HCT116 (cell line): ENCODE measurements around the gene TRDMT1. TPM values are rescaled to one million over a fixed set of nuclear protein-coding genes. Genes with fewer than 3 reads are reported as not detected.

ENCODE experiments used
- ATAC-seq: fragments of 200-7000 bp; cut with Tn5 transposase; 2 replicates; pipeline ENCODE4 v1.9.1; 2020; ENCODE audit warnings: mild to moderate bottlenecking, moderate library complexity
- BruUV-seq: library from RNA; stranded (reverse); fragments of 400-500 nt; replicated peaks from 2 replicates; lab custom pipeline; 2021; lab: Mats Ljungman, UMichigan
- CTCF ChIA-PET: fragments of 300-600 bp; sonication (Branson Sonifier 250); formaldehyde crosslinking; loops from one replicate; lab custom pipeline; 2021; ENCODE audit warnings: antibody characterized with exemption; lab: Charles Lee
- POLR2A ChIA-PET: fragments of 300-600, 350-600 bp; sonication (Branson Sonifier 250); formaldehyde crosslinking; loops from one replicate; lab custom pipeline; 2021; ENCODE audit warnings: antibody characterized with exemption; lab: Charles Lee
- RAD21 ChIA-PET, 2 experiments: fragments of 300-600 bp; sonication (Branson Sonifier 250); formaldehyde crosslinking; loops; one replicate each; lab custom pipeline; 2023; ENCODE audit warnings: low total read pairs in 2 of 2; ENCODE audit not compliant: uncharacterized antibody in 2 of 2, unreplicated experiment in 2 of 2, low non-redundant PET in 1 of 2; lab: Charles Lee
- DNase-seq: peaks from one replicate; pipeline ENCODE4 v3.0.0-alpha.2; 2010; ENCODE audit warnings: low read depth, low spot score
- H2AFZ ChIP-seq: fragments of 200-600 bp; shearing (Covaris generic), sonication (generic); 2 replicates; pipeline ENCODE4 v1.6.1; 2017; ENCODE audit warnings: low read depth, mixed run types, mixed read lengths, antibody characterized with exemption, low read length; ENCODE audit not compliant: poor library complexity, severe bottlenecking
- H3K27ac ChIP-seq: 2 replicates; pipeline ENCODE4 v1.5.1; 2012; ENCODE audit warnings: low read depth, low read length
- H3K27me3 ChIP-seq: fragments of 200-600 bp; sonication (generic); 2 replicates; pipeline ENCODE4 v1.6.1; 2016; ENCODE audit warnings: mixed run types, low read length, mixed read lengths; ENCODE audit not compliant: insufficient read depth
- H3K36me3 ChIP-seq, 2 experiments: fragments of 200-500 bp in 1 of 2; fragments of 200-600 bp in 1 of 2; sonication (Bioruptor generic) in 1 of 2; sonication (generic) in 1 of 2; 2 replicates each; pipeline versions ENCODE4 v1.5.1 to v1.6.1; 2014 to 2016; ENCODE audit warnings: low read length in 2 of 2, inconsistent platforms in 1 of 2, mixed read lengths in 1 of 2, mixed run types in 1 of 2; ENCODE audit not compliant: insufficient read depth in 2 of 2, control insufficient read depth in 1 of 2
- H3K4me1 ChIP-seq, 2 experiments: fragments of 200-600 bp in 1 of 2; sonication (generic) in 1 of 2; 2 replicates each; pipeline versions ENCODE4 v1.5.1 to v1.6.1; 2012 to 2017; ENCODE audit warnings: low read length in 2 of 2, inconsistent platforms in 1 of 2, mild to moderate bottlenecking in 1 of 2, mixed read lengths in 1 of 2, mixed run types in 1 of 2, moderate library complexity in 1 of 2; ENCODE audit not compliant: insufficient read depth in 2 of 2, control insufficient read depth in 1 of 2
- H3K4me2 ChIP-seq: fragments of 200-600 bp; sonication (generic); 2 replicates; pipeline ENCODE4 v1.6.1; 2017; ENCODE audit warnings: mixed run types, low read length, mixed read lengths
- H3K4me3 ChIP-seq, 2 experiments: fragments of 200-600 bp in 1 of 2; sonication (generic) in 1 of 2; replicated peaks in 1 of 2; 2 replicates each; pipeline ENCODE4 v1.5.1; 2011 to 2016; ENCODE audit warnings: low read length in 2 of 2, control low read depth in 1 of 2, low read depth in 1 of 2, mild to moderate bottlenecking in 1 of 2, mixed read lengths in 1 of 2, mixed run types in 1 of 2
- H3K79me2 ChIP-seq: fragments of 200-600 bp; sonication (generic); 2 replicates; pipeline ENCODE4 v1.6.1; 2017; ENCODE audit warnings: mild to moderate bottlenecking, mixed run types, low read length, moderate library complexity, mixed read lengths; ENCODE audit not compliant: insufficient read depth
- H3K9ac ChIP-seq: fragments of 200-600 bp; sonication (generic); 2 replicates; pipeline ENCODE4 v1.6.1; 2016; ENCODE audit warnings: low read length, mixed read lengths
- H3K9me2 ChIP-seq: fragments of 200-600 bp; sonication (generic), shearing (Covaris generic); 2 replicates; pipeline ENCODE4 v1.6.1; 2017; ENCODE audit warnings: mixed run types, mild to moderate bottlenecking, moderate library complexity; ENCODE audit not compliant: insufficient read depth
- H3K9me3 ChIP-seq, 2 experiments: fragments of 200-500 bp in 1 of 2; fragments of 200-600 bp in 1 of 2; sonication (Bioruptor generic) in 1 of 2; sonication (generic) in 1 of 2; 2 replicates each; pipeline ENCODE4 v1.6.1; 2014 to 2017; ENCODE audit warnings: low read length in 2 of 2, mixed read lengths in 2 of 2, inconsistent platforms in 1 of 2, low read depth in 1 of 2, mild to moderate bottlenecking in 1 of 2, mixed run types in 1 of 2, moderate library complexity in 1 of 2; ENCODE audit not compliant: control insufficient read depth in 1 of 2, insufficient read depth in 1 of 2
- H4K20me1 ChIP-seq: fragments of 200-600 bp; sonication (generic), shearing (Covaris generic); 2 replicates; pipeline ENCODE4 v1.6.1; 2017; ENCODE audit warnings: mixed run types, mild to moderate bottlenecking, moderate library complexity; ENCODE audit not compliant: insufficient read depth
- CBX3 ChIP-seq: IDR thresholded peaks from 2 replicates; pipeline ENCODE4 v1.6.1; 2012; ENCODE audit warnings: low read depth
- EGR1 ChIP-seq: IDR thresholded peaks from 2 replicates; pipeline ENCODE4 v1.6.1; 2012; ENCODE audit warnings: low read depth
- ELF1 ChIP-seq: IDR thresholded peaks from 2 replicates; pipeline ENCODE4 v1.6.1; 2012; ENCODE audit warnings: low read depth, borderline replicate concordance
- EZH2 ChIP-seq: fragments of 200-600 bp; sonication (generic); IDR thresholded peaks from 2 replicates; pipeline ENCODE4 v1.6.1; 2017; ENCODE audit warnings: antibody characterized with exemption, mixed run types
- EZH2phosphoT487 ChIP-seq: fragments of 200-600 bp; IDR thresholded peaks from 2 replicates; pipeline ENCODE4 v1.6.1; 2018; ENCODE audit warnings: antibody characterized with exemption, borderline replicate concordance
- POLR2AphosphoS5 ChIP-seq: IDR thresholded peaks from 2 replicates; pipeline ENCODE4 v1.6.1; 2011; ENCODE audit warnings: mild to moderate bottlenecking, low read depth, low read length, moderate library complexity
- RAD21 ChIP-seq: IDR thresholded peaks from 2 replicates; pipeline ENCODE4 v1.6.1; 2012; ENCODE audit warnings: low read depth, mild to moderate bottlenecking
- SIN3A ChIP-seq: IDR thresholded peaks from 2 replicates; pipeline ENCODE4 v1.6.1; 2012; ENCODE audit warnings: low read depth
- TCF7L2 ChIP-seq: IDR thresholded peaks from 2 replicates; pipeline ENCODE4 v1.7.0; 2011; ENCODE audit warnings: borderline replicate concordance, inconsistent platforms; ENCODE audit not compliant: insufficient read depth, insufficient read length; ENCODE audit errors: extremely low read depth
- YY1 ChIP-seq: IDR thresholded peaks from 2 replicates; pipeline ENCODE4 v1.6.1; 2011; ENCODE audit warnings: low read length, low read depth, moderate library complexity, mild to moderate bottlenecking; ENCODE audit not compliant: insufficient replicate concordance; ENCODE audit errors: extremely low read depth
- ZFX ChIP-seq: fragments of 450-650 bp; IDR thresholded peaks from 2 replicates; pipeline ENCODE4 v1.6.1; 2017
- intact Hi-C: fragments of 100-400 bp; cut with micrococcal nuclease; formaldehyde crosslinking; loops from 2 replicates; pipeline ENCODE4 v1.10.0; 2022
- total RNA-seq: library from RNA; stranded (reverse); gene quantifications from one replicate; pipeline ENCODE4 v1.2.1, GENCODE V29; 2021; ENCODE audit not compliant: unreplicated experiment
- TF ChIP-seq, protein P1 (sequence below): IDR thresholded peaks from 2 replicates; pipeline ENCODE4 v1.6.1; 2012; ENCODE audit warnings: low read depth
- TF ChIP-seq, protein P2 (sequence below): IDR thresholded peaks from 2 replicates; pipeline ENCODE4 v1.6.1; 2012
- TF ChIP-seq, protein P3 (sequence below), 3 experiments: fragments of 200-600 bp in 1 of 3; sonication (generic) in 1 of 3; IDR thresholded peaks in 2 of 3; conservative IDR thresholded peaks in 1 of 3; 2 replicates each; pipeline ENCODE4 v1.5.1; 2012 to 2017; ENCODE audit warnings: low read depth in 2 of 3, low read length in 2 of 3, antibody characterized with exemption in 1 of 3, borderline replicate concordance in 1 of 3, control low read depth in 1 of 3, mild to moderate bottlenecking in 1 of 3, mixed read lengths in 1 of 3, mixed run types in 1 of 3, moderate library complexity in 1 of 3; ENCODE audit not compliant: insufficient read depth in 1 of 3
- TF ChIP-seq, protein P4 (sequence below): IDR thresholded peaks from 2 replicates; pipeline ENCODE4 v1.6.1; 2012

TRDMT1 gene
- total RNA-seq, 1 experiment from 2014 or later, result 8.6 TPM

GRCh38 chr10:17202506-17202905 lies 1.0 kb upstream of the TRDMT1 start (continued):
- TF ChIP-seq, protein P1, sequence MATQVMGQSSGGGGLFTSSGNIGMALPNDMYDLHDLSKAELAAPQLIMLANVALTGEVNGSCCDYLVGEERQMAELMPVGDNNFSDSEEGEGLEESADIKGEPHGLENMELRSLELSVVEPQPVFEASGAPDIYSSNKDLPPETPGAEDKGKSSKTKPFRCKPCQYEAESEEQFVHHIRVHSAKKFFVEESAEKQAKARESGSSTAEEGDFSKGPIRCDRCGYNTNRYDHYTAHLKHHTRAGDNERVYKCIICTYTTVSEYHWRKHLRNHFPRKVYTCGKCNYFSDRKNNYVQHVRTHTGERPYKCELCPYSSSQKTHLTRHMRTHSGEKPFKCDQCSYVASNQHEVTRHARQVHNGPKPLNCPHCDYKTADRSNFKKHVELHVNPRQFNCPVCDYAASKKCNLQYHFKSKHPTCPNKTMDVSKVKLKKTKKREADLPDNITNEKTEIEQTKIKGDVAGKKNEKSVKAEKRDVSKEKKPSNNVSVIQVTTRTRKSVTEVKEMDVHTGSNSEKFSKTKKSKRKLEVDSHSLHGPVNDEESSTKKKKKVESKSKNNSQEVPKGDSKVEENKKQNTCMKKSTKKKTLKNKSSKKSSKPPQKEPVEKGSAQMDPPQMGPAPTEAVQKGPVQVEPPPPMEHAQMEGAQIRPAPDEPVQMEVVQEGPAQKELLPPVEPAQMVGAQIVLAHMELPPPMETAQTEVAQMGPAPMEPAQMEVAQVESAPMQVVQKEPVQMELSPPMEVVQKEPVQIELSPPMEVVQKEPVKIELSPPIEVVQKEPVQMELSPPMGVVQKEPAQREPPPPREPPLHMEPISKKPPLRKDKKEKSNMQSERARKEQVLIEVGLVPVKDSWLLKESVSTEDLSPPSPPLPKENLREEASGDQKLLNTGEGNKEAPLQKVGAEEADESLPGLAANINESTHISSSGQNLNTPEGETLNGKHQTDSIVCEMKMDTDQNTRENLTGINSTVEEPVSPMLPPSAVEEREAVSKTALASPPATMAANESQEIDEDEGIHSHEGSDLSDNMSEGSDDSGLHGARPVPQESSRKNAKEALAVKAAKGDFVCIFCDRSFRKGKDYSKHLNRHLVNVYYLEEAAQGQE, result no peak

GRCh38 chr10:17201794-17202116 lies 283 bp upstream of the TRDMT1 start:
- no peak for ATAC-seq
- H3K27me3 ChIP-seq, result no peaks in the 10 kb centered on the region
- DNase-seq, result no peak
- peak overlapping the region; percentile 84 for H3K4me2 ChIP-seq
- ChIA-PET CTCF (interaction anchor here (1.5 kb wide), 1 partner anchor 29 kb away, joined by 12 read pairs; no protein-coding TSS in a partner anchor), POLR2A (interaction anchor here (0.9 to 2.0 kb wide), 8 partner anchors 12 to 384 kb away, joined by 3 to 28 read pairs (median 3); partner anchors contain the start of gene RSU1), RAD21 (no interaction called here)
- H3K36me3 ChIP-seq, result no peaks in the 10 kb centered on the region
- TSS peak; percentile 77 for BruUV-seq
- H3K4me3 ChIP-seq, result peak overlapping the region; percentile 68 to 85
- peak overlapping the region; percentile 28 for H2AFZ ChIP-seq
- H3K4me1 ChIP-seq, result peaks cover 5 to 14% of the 10 kb centered on the region in 2 experiments
- H3K79me2 ChIP-seq, result 0 out of 2 replicates have a peak, but pooled peaks cover 3% of the 10 kb centered on the region
- H3K9ac ChIP-seq, result peak overlapping the region; percentile 76
- no peaks in the 10 kb centered on the region for H4K20me1 ChIP-seq
- no peaks in the 10 kb centered on the region for H3K9me2 ChIP-seq
- H3K27ac ChIP-seq, result peak overlapping the region; percentile 74
- H3K9me3 ChIP-seq, result no peaks in the 10 kb centered on the region
- intact Hi-C loops, result loop anchor here (1.0 kb wide), 1 partner anchor 29 kb away; no protein-coding TSS in a partner anchor
- no peak for TF ChIP-seq ELF1
- TF ChIP-seq EZH2, result no peak
- no peak for TF ChIP-seq POLR2AphosphoS5
- TF ChIP-seq, protein P2, sequence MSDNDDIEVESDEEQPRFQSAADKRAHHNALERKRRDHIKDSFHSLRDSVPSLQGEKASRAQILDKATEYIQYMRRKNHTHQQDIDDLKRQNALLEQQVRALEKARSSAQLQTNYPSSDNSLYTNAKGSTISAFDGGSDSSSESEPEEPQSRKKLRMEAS, result no peak
- TF ChIP-seq ZFX, result no peak; the same call in 1 of the 2 replicates
- no peak for TF ChIP-seq YY1
- no peak for TF ChIP-seq CBX3
- no peak for TF ChIP-seq EGR1
- TF ChIP-seq, protein P3, sequence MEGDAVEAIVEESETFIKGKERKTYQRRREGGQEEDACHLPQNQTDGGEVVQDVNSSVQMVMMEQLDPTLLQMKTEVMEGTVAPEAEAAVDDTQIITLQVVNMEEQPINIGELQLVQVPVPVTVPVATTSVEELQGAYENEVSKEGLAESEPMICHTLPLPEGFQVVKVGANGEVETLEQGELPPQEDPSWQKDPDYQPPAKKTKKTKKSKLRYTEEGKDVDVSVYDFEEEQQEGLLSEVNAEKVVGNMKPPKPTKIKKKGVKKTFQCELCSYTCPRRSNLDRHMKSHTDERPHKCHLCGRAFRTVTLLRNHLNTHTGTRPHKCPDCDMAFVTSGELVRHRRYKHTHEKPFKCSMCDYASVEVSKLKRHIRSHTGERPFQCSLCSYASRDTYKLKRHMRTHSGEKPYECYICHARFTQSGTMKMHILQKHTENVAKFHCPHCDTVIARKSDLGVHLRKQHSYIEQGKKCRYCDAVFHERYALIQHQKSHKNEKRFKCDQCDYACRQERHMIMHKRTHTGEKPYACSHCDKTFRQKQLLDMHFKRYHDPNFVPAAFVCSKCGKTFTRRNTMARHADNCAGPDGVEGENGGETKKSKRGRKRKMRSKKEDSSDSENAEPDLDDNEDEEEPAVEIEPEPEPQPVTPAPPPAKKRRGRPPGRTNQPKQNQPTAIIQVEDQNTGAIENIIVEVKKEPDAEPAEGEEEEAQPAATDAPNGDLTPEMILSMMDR (IDR thresholded peaks at IDR 0.05 in 2 of 3, conservative IDR thresholded peaks at IDR 0.05 in 1 of 3; ENCODE audit: borderline replicate concordance in 1 of 3, insufficient read depth in 1 of 3, low read depth in 2 of 3, low read length in 2 of 3), result no peak
- no peak for TF ChIP-seq EZH2phosphoT487
- TF ChIP-seq RAD21, result no peak
- TF ChIP-seq, protein P1, result no peak
- TF ChIP-seq SIN3A, result no peak
- TF ChIP-seq TCF7L2, result no peak
- TF ChIP-seq, protein P4, sequence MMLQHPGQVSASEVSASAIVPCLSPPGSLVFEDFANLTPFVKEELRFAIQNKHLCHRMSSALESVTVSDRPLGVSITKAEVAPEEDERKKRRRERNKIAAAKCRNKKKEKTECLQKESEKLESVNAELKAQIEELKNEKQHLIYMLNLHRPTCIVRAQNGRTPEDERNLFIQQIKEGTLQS, result no peak
